ENCODE measurements around the gene PCGF6. TPM values are rescaled to one million over a fixed set of nuclear protein-coding genes. Genes with fewer than 3 reads are reported as not detected.

The PCGF6 gene
- polyA plus RNA-seq, 1 donor (not counting 4 experiments of a cell fraction or from before 2014, with no cell fraction given), result 11.1 TPM

- Histone ChIP-seq H3K4me2 (ENCODE audit: control insufficient read depth, extremely low read depth, insufficient read depth, low read depth, low read length) (no peak overlapping the region), H3K4me3 (ENCODE audit: control insufficient read depth in 2 of 3, extremely low read depth in 1 of 3, insufficient read depth in 2 of 3, low read depth in 1 of 3, low read length in 3 of 3) (no peak overlapping the region), H3K79me2 (ENCODE audit: control insufficient read depth, insufficient read depth, low read length) (no peaks in the 10 kb centered on the region), H3K4me1 (ENCODE audit: control insufficient read depth, extremely low read depth, insufficient read depth, low read length) (no peaks in the 10 kb centered on the region), H3K36me3 (ENCODE audit: control insufficient read depth in 2 of 2, extremely low read depth in 1 of 2, insufficient read depth in 2 of 2, low read length in 2 of 2) (peaks cover 4 to 5% of the 10 kb centered on the region in 2 experiments), H2AFZ (ENCODE audit: control insufficient read depth, low read length) (no peak overlapping the region), H3K27me3 (ENCODE audit: control insufficient read depth, extremely low read depth, insufficient read depth, low read length) (no peaks in the 10 kb centered on the region), H3K9me3 (ENCODE audit: control insufficient read depth, low read depth, low read length) (no peaks in the 10 kb centered on the region), H3K27ac (ENCODE audit: control insufficient read depth, insufficient read depth, low read length) (no peak overlapping the region), H3K9me1 (ENCODE audit: control insufficient read depth, extremely low read depth, insufficient read depth, low read length) (no peaks in the 10 kb centered on the region), H4K20me1 (ENCODE audit: control insufficient read depth, extremely low read depth, insufficient read depth, low read length) (no peaks in the 10 kb centered on the region), H3K9ac (ENCODE audit: control insufficient read depth, extremely low read depth, insufficient read depth, low read length) (no peak overlapping the region)
- DNase-seq (ENCODE audit: low read depth, low spot score) (no peak), FAIRE-seq (no peak)
- dilution Hi-C loops (cut with MboI; ENCODE audit: extremely low pct_ligation_motif_present, low sequenced_read_pairs), result no loop called here
- TF ChIP-seq EZH2 (IDR thresholded peaks at IDR 0.05; ENCODE audit: low read length), result no peak
- TF ChIP-seq CTCF (optimal IDR thresholded peaks at IDR 0.05 in 1 of 3, IDR thresholded peaks at IDR 0.05 in 1 of 3, conservative IDR thresholded peaks at IDR 0.05 in 1 of 3; ENCODE audit: extremely low read depth in 1 of 3, insufficient read depth in 2 of 3, low read length in 3 of 3), result no peak
Observed at GRCh38 chr10:103310197-103310596, 40.7 kb downstream of the PCGF6 start.

- Histone ChIP-seq H3K36me3 (ENCODE audit: control insufficient read depth in 2 of 2, extremely low read depth in 1 of 2, insufficient read depth in 2 of 2, low read length in 2 of 2) (peaks cover 4 to 5% of the 10 kb centered on the region in 2 experiments), H3K4me3 (ENCODE audit: control insufficient read depth in 2 of 3, extremely low read depth in 1 of 3, insufficient read depth in 2 of 3, low read depth in 1 of 3, low read length in 3 of 3) (no peak overlapping the region)
- no peak for FAIRE-seq
Observed at GRCh38 chr10:103307594-103307993, 43.3 kb downstream of the PCGF6 start.

More at GRCh38 chr10:103307594-103307993, 43.3 kb downstream of the PCGF6 start:
- Histone ChIP-seq H2AFZ (ENCODE audit: control insufficient read depth, low read length) (no peak overlapping the region), H3K4me2 (ENCODE audit: control insufficient read depth, extremely low read depth, insufficient read depth, low read depth, low read length) (no peak overlapping the region), H3K9me3 (ENCODE audit: control insufficient read depth, low read depth, low read length) (no peaks in the 10 kb centered on the region), H3K4me1 (ENCODE audit: control insufficient read depth, extremely low read depth, insufficient read depth, low read length) (no peaks in the 10 kb centered on the region), H4K20me1 (ENCODE audit: control insufficient read depth, extremely low read depth, insufficient read depth, low read length) (no peaks in the 10 kb centered on the region), H3K79me2 (ENCODE audit: control insufficient read depth, insufficient read depth, low read length) (no peaks in the 10 kb centered on the region), H3K9ac (ENCODE audit: control insufficient read depth, extremely low read depth, insufficient read depth, low read length) (no peak overlapping the region), H3K9me1 (ENCODE audit: control insufficient read depth, extremely low read depth, insufficient read depth, low read length) (no peaks in the 10 kb centered on the region), H3K27ac (ENCODE audit: control insufficient read depth, insufficient read depth, low read length) (no peak overlapping the region), H3K27me3 (ENCODE audit: control insufficient read depth, extremely low read depth, insufficient read depth, low read length) (no peaks in the 10 kb centered on the region)
- dilution Hi-C loops (cut with MboI; ENCODE audit: extremely low pct_ligation_motif_present, low sequenced_read_pairs), result no loop called here
- TF ChIP-seq EZH2 (IDR thresholded peaks at IDR 0.05; ENCODE audit: low read length) (no peak), CTCF (optimal IDR thresholded peaks at IDR 0.05 in 1 of 3, IDR thresholded peaks at IDR 0.05 in 1 of 3, conservative IDR thresholded peaks at IDR 0.05 in 1 of 3; ENCODE audit: extremely low read depth in 1 of 3, insufficient read depth in 2 of 3, low read length in 3 of 3) (no peak)
- DNase-seq (ENCODE audit: low read depth, low spot score), result no peak

Measured in keratinocyte (primary cell).